B cell (primary cell): Measurements from ENCODE around the gene MAT1A. TPM values are rescaled to one million over a fixed set of nuclear protein-coding genes. Genes with fewer than 3 reads are reported as not detected.

Source experiments
- ATAC-seq: fragments of 200-7000 bp; cut with Tn5 transposase; one replicate; pipeline ENCODE4 v1.10.0; 2021; ENCODE audit warnings: low read depth, mild to moderate bottlenecking, moderate number of reproducible peaks, moderate library complexity
- CTCF ChIA-PET: fragments of 350-600 bp; sonication (Branson Sonifier 250); formaldehyde crosslinking; loops from one replicate; lab custom pipeline; 2021; ENCODE audit warnings: antibody characterized with exemption, inconsistent platforms; lab: Charles Lee
- POLR2A ChIA-PET: fragments of 350-600 bp; sonication (Branson Sonifier 250); formaldehyde crosslinking; loops from one replicate; lab custom pipeline; 2021; ENCODE audit warnings: antibody characterized with exemption; lab: Charles Lee
- DNase-seq: peaks from one replicate; pipeline ENCODE4 v3.0.0; 2013
- H2AFZ ChIP-seq: 2 replicates; pipeline ENCODE4 v1.6.1; 2012; ENCODE audit warnings: mild to moderate bottlenecking, low read depth, low read length; ENCODE audit not compliant: insufficient read depth, poor library complexity, severe bottlenecking
- H3K27ac ChIP-seq, 2 donors: 1 replicate in 1 of 2; 2 replicates in 1 of 2; pipeline ENCODE4 v1.5.1; 2012 to 2013; ENCODE audit warnings: low read length in 2 of 2, mild to moderate bottlenecking in 2 of 2, moderate library complexity in 1 of 2
- H3K27me3 ChIP-seq, 4 experiments: fragments of 200-600 bp in 1 of 4; sonication (generic) in 1 of 4; replicated peaks in 1 of 4; 1 replicate in 2 of 4; 2 replicates in 2 of 4; pipeline versions ENCODE4 v1.6.1 to v1.7.0; 2013 to 2016; ENCODE audit warnings: low read length in 3 of 4, mild to moderate bottlenecking in 2 of 4, mixed read lengths in 1 of 4, moderate library complexity in 1 of 4; ENCODE audit not compliant: insufficient read depth in 4 of 4, control insufficient read depth in 3 of 4; ENCODE audit errors: control extremely low read depth in 1 of 4
- H3K36me3 ChIP-seq, 2 experiments: replicated peaks in 1 of 2; 1 replicate in 1 of 2; 2 replicates in 1 of 2; pipeline versions ENCODE4 v1.6.1 to v1.7.1; 2013; ENCODE audit warnings: low read length in 1 of 2; ENCODE audit not compliant: insufficient read depth in 2 of 2, control insufficient read depth in 1 of 2; ENCODE audit errors: control extremely low read depth in 1 of 2, extremely low read depth in 1 of 2
- H3K4me1 ChIP-seq, 2 donors: fragments of 200-600 bp in 1 of 2; sonication (generic) in 1 of 2; 1 replicate in 1 of 2; 2 replicates in 1 of 2; pipeline versions ENCODE4 v1.5.1 to v1.6.1; 2013 to 2017; ENCODE audit warnings: low read length in 2 of 2; ENCODE audit not compliant: control insufficient read depth in 2 of 2, insufficient read depth in 2 of 2
- H3K4me2 ChIP-seq: replicated peaks from 2 replicates; pipeline ENCODE3; 2012; ENCODE audit warnings: mild to moderate bottlenecking, low read depth, low read length; ENCODE audit not compliant: poor library complexity, severe bottlenecking
- H3K4me3 ChIP-seq, 5 experiments: fragments of 200-600 bp in 1 of 5; sonication (generic) in 1 of 5; 1 replicate in 3 of 5; 2 replicates in 2 of 5; pipeline versions ENCODE4 v1.5.1 to v1.7.0; 2011 to 2016; ENCODE audit warnings: low read length in 4 of 5, mild to moderate bottlenecking in 4 of 5, low read depth in 2 of 5, control low read depth in 1 of 5, moderate library complexity in 1 of 5; ENCODE audit not compliant: insufficient read depth in 1 of 5; ENCODE audit errors: control extremely low read depth in 1 of 5, extremely low read depth in 1 of 5
- H3K79me2 ChIP-seq: fragments of 200-600 bp; sonication (generic); one replicate; pipeline ENCODE4 v1.6.0; 2016; ENCODE audit warnings: low read length; ENCODE audit not compliant: control insufficient read depth, insufficient read depth
- H3K9ac ChIP-seq: fragments of 200-600 bp; sonication (generic); 2 replicates; pipeline ENCODE4 v1.6.1; 2017; ENCODE audit warnings: mild to moderate bottlenecking, low read length, moderate library complexity
- H3K9me3 ChIP-seq, 3 donors: one replicate each; pipeline versions ENCODE4 v1.6.1 to v1.7.1; 2013; ENCODE audit warnings: low read length in 2 of 3; ENCODE audit not compliant: control insufficient read depth in 2 of 3, insufficient read depth in 1 of 3; ENCODE audit errors: control extremely low read depth in 1 of 3
- H4K20me1 ChIP-seq: 2 replicates; pipeline ENCODE4 v1.6.0; 2012; ENCODE audit warnings: mild to moderate bottlenecking, low read length; ENCODE audit not compliant: insufficient read depth, control insufficient read depth, poor library complexity, severe bottlenecking
- H3K27ac Mint-ChIP-seq: one replicate; pipeline ENCODE4 v1.8.0; 2021; ENCODE audit warnings: mixed read lengths
- H3K27me3 Mint-ChIP-seq: one replicate; pipeline ENCODE4 v1.8.0; 2021; ENCODE audit warnings: mixed read lengths
- H3K4me1 Mint-ChIP-seq: one replicate; pipeline ENCODE4 v1.8.0; 2021; ENCODE audit warnings: mixed read lengths
- H3K4me3 Mint-ChIP-seq: one replicate; pipeline ENCODE4 v1.8.0; 2021; ENCODE audit warnings: mixed read lengths
- H3K9me3 Mint-ChIP-seq: one replicate; pipeline ENCODE4 v1.8.0; 2022; ENCODE audit warnings: mixed read lengths; ENCODE audit not compliant: insufficient read depth
- EZH2 ChIP-seq: IDR thresholded peaks from 2 replicates; pipeline ENCODE4 v1.6.1; 2012; ENCODE audit warnings: borderline replicate concordance, low read depth, mild to moderate bottlenecking, moderate library complexity, low read length; ENCODE audit not compliant: insufficient read depth, poor library complexity, severe bottlenecking
- WGBS: methylation state at CpG from one replicate; pipeline ENCODE4 v1.1.5; 2013; ENCODE audit warnings: missing lambda C conversion rate; ENCODE audit not compliant: insufficient coverage; 5-methylcytosine and 5-hydroxymethylcytosine counted together
- intact Hi-C: fragments of 100-400 bp; cut with micrococcal nuclease; formaldehyde crosslinking; loops from one replicate; pipeline ENCODE4 v1.10.0; 2022
- polyA plus RNA-seq: library from polyadenylated mRNA; depleted of rRNA; stranded (reverse); fragments of >200 nt; gene quantifications from 2 replicates; pipeline ENCODE4 v1.2.3, GENCODE V29; 2012
- total RNA-seq, 2 donors: library from RNA; stranded (reverse); fragments of 120-200 nt in 1 of 2; gene quantifications; 1 replicate in 1 of 2; 2 replicates in 1 of 2; pipeline versions ENCODE4 v1.2.3 to v1.2.4, GENCODE V29; 2013 to 2022
- TF ChIP-seq, protein P1 (sequence below): fragments of 200-600 bp; IDR thresholded peaks from one replicate; pipeline ENCODE4 v1.8.0; 2022; ENCODE audit warnings: antibody characterized with exemption, mild to moderate bottlenecking

Gene MAT1A
- total and polyA plus RNA-seq, 2 donors (not counting 1 experiment from before 2014, with no cell fraction given) = not detected

DNA sequence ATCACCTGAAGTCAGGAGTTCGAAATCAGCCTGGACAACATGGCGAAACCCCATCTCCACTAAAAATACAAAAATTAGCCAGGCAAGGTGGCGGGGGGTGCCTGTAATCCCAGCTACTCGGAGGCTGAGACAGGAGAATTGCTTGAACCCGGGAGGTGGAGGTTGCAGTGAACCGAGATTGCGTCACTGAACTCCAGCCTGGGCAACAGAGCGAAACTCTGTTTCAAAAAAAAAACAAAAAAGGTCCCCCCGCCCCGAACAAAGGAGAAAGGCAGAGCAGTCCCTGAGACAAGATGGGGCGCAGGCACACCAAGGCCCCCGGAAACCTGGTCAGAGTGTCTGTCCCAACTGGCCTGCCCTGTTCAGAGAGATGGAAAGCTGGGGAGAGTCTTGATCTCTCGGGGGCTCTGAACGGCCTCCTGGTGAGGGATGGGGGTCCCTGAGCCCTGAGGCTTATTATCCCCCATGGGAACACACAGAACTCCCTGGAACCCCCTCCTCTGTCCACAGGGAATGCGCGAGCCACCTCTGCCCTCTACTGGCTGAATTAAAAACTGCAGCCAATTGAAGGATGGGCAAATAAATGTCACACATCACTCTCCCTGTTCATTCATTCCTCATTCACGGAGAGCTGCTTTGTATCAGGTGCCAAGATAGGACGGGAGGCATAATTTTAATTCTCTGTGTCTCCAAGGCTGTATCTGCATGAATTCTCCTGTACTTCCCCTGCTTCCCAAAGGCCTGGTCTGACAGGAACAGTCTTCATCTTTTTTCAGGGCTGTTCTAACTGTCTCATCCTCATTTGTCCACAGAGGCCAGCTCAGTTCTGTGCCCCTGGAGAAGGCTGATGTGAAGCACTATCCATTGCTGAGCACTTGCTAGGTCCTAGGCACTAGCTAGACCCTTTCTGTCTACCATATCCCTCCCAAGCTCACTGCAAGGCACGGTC is 28.9 kb downstream of the MAT1A start:
- CTCF ChIA-PET = interaction anchor here (0.6 to 3.4 kb wide), 5 partner anchors 77 to 194 kb away, joined by 3 to 27 read pairs (median 3); no protein-coding TSS in a partner anchor
- 75% methylated on average over 14 of the region's 19 CpGs for WGBS
- Histone ChIP-seq H3K4me1 (no peaks in the 10 kb centered on the region), H3K79me2 (no peaks in the 10 kb centered on the region), H3K9me3 (no peaks in the 10 kb centered on the region), H2AFZ (no peak overlapping the region), H3K27me3 (peaks cover 0 to 2% (median 0%) of the 10 kb centered on the region in 4 experiments), H3K36me3 (no peaks in the 10 kb centered on the region), H3K27ac (no peak overlapping the region), H3K9ac (no peak overlapping the region), H3K4me3 (no peak overlapping the region), H4K20me1 (no peaks in the 10 kb centered on the region), H3K4me2 (no peak overlapping the region)
- H3K4me3 Mint-ChIP-seq = no peak overlapping the region
- peak; percentile 50 for DNase-seq
- ATAC-seq = no peak
- POLR2A ChIA-PET = no interaction called here
- no peak overlapping the region for H3K27ac Mint-ChIP-seq
- TF ChIP-seq, protein P1, sequence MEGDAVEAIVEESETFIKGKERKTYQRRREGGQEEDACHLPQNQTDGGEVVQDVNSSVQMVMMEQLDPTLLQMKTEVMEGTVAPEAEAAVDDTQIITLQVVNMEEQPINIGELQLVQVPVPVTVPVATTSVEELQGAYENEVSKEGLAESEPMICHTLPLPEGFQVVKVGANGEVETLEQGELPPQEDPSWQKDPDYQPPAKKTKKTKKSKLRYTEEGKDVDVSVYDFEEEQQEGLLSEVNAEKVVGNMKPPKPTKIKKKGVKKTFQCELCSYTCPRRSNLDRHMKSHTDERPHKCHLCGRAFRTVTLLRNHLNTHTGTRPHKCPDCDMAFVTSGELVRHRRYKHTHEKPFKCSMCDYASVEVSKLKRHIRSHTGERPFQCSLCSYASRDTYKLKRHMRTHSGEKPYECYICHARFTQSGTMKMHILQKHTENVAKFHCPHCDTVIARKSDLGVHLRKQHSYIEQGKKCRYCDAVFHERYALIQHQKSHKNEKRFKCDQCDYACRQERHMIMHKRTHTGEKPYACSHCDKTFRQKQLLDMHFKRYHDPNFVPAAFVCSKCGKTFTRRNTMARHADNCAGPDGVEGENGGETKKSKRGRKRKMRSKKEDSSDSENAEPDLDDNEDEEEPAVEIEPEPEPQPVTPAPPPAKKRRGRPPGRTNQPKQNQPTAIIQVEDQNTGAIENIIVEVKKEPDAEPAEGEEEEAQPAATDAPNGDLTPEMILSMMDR = peak; percentile 83
- TF ChIP-seq EZH2 = no peak
- H3K27me3 Mint-ChIP-seq = peaks cover 7% of the 10 kb centered on the region
- H3K4me1 Mint-ChIP-seq = no peaks in the 10 kb centered on the region
- H3K9me3 Mint-ChIP-seq = peaks cover 2% of the 10 kb centered on the region
- intact Hi-C loops = no loop called here

DNA sequence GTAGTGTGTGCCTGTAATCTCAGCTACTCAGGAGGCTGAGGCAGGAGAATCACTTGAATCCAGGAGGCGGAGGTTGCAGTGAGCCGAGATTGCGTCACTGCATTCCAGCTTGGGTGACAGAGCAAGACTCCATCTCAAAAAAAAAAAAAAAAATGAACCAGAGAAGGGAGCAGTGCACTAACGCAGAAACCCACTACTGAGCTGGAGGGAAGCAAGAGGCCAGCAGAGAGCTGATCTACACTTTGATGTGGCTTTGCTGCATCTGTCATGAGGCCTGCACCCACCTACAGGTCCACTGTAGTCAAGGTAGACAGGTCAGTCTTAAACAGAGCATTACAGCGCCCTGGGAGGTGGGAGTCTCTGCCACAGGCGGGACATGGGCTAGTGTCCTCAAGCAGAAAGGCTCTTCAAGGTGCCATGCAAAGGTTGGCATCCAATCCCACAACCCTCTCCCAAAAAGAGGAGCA is 30.0 kb downstream of the MAT1A start:
- Histone ChIP-seq H3K4me2 (no peak overlapping the region), H3K4me1 (no peaks in the 10 kb centered on the region), H3K27ac (no peak overlapping the region), H3K4me3 (no peak overlapping the region), H4K20me1 (no peaks in the 10 kb centered on the region), H3K36me3 (no peaks in the 10 kb centered on the region), H3K9ac (no peak overlapping the region), H3K79me2 (no peaks in the 10 kb centered on the region), H3K27me3 (peaks cover 0 to 2% (median 0%) of the 10 kb centered on the region in 4 experiments), H2AFZ (no peak overlapping the region), H3K9me3 (no peaks in the 10 kb centered on the region)
- ChIA-PET CTCF (interaction anchor here (0.6 to 3.4 kb wide), 4 partner anchors 41 to 115 kb away, joined by 3 to 27 read pairs (median 4); no protein-coding TSS in a partner anchor), POLR2A (no interaction called here)
- Mint-ChIP-seq H3K27me3 (peaks cover 7% of the 10 kb centered on the region), H3K9me3 (peaks cover 2% of the 10 kb centered on the region), H3K4me3 (no peak overlapping the region), H3K27ac (no peak overlapping the region), H3K4me1 (no peaks in the 10 kb centered on the region)
- 74% methylated on average over 3 of the region's 6 CpGs for WGBS
- ATAC-seq (no peak), DNase-seq (no peak)
- TF ChIP-seq, protein P1 = no peak
- no peak for TF ChIP-seq EZH2
- intact Hi-C loops = no loop called here
